Endothelial cell of umbilical vein (primary cell): ENCODE data around the gene PDCD7.
"Not testable (repeated sequence)": the region's sequence is repeated elsewhere in the genome, so short reads cannot be mapped to it uniquely, and the experiment has no call there.

ENCODE experiments used
- CTCF ChIP-seq, 2 donors: IDR thresholded peaks; 1 replicate in 1 of 2; 2 replicates in 1 of 2; pipeline ENCODE4 v1.5.1; 2011; ENCODE audit warnings: low read length in 2 of 2, mild to moderate bottlenecking in 2 of 2, moderate library complexity in 2 of 2, control low read depth in 1 of 2, inconsistent platforms in 1 of 2, low read depth in 1 of 2; ENCODE audit not compliant: insufficient read depth in 1 of 2; ENCODE audit errors: extremely low read depth in 1 of 2
- EZH2 ChIP-seq: IDR thresholded peaks from 2 replicates; pipeline ENCODE4 v1.6.1; 2012; ENCODE audit warnings: borderline replicate concordance, low read depth, mild to moderate bottlenecking, moderate library complexity, low read length, inconsistent platforms; ENCODE audit not compliant: severe bottlenecking
- FOS ChIP-seq: IDR thresholded peaks from 2 replicates; pipeline ENCODE4 v1.6.1; 2011; ENCODE audit warnings: mild to moderate bottlenecking, low read length, moderate library complexity, borderline replicate concordance; ENCODE audit not compliant: insufficient read depth
- GATA2 ChIP-seq: IDR thresholded peaks from 2 replicates; pipeline ENCODE4 v1.7.0; 2011; ENCODE audit warnings: low read depth, mild to moderate bottlenecking, moderate library complexity, mixed read lengths, low read length; ENCODE audit not compliant: insufficient read length, insufficient read depth
- JUN ChIP-seq: IDR thresholded peaks from 2 replicates; pipeline ENCODE4 v1.6.1; 2011; ENCODE audit warnings: borderline replicate concordance, low read depth; ENCODE audit not compliant: insufficient read length, insufficient read depth
- MAX ChIP-seq: IDR thresholded peaks from 2 replicates; pipeline ENCODE4 v1.6.1; 2011; ENCODE audit not compliant: insufficient read depth, insufficient read length
- MYC ChIP-seq: IDR thresholded peaks from one replicate; pipeline ENCODE4 v1.6.1; 2011; ENCODE audit warnings: mild to moderate bottlenecking, low read depth, low read length
- POLR2A ChIP-seq: IDR thresholded peaks from 2 replicates; pipeline ENCODE4 v1.6.1; 2012; ENCODE audit warnings: low read depth, mild to moderate bottlenecking, control low read depth, low read length
- POLR2AphosphoS5 ChIP-seq: IDR thresholded peaks from 2 replicates; pipeline ENCODE4 v1.6.1; 2012; ENCODE audit warnings: low read depth, mild to moderate bottlenecking, control low read depth, low read length, moderate library complexity; ENCODE audit not compliant: insufficient read depth

DNA sequence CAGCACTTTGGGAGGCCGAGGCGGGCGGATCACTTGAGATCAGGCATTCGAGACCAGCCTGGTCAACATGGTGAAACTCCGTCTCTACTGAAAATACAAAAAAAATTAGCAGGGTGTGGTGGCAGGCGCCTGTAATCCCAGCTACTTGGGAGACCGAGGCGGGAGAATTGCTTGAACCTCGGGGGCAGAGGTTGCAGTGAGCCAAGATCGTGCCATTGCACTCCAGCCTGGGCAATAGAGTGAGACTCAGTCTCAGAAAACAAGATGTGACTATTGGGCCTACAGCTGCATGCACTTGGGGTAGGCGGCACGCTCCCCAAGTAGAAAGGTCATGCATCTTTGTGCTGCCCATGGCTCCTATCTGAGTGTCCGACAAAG is 39.8 kb downstream of the PDCD7 start:
- TF ChIP-seq EZH2; POLR2A; MYC; CTCF (IDR thresholded peaks at IDR 0.05; ENCODE audit: extremely low read depth in 1 of 2, insufficient read depth in 1 of 2, low read depth in 1 of 2, low read length in 2 of 2); POLR2AphosphoS5; MAX; JUN; GATA2; FOS: not testable (repeated sequence)
